ENCODE data around the gene MAP3K13. TPM values are rescaled to one million over a fixed set of nuclear protein-coding genes. Genes with fewer than 3 reads are reported as not detected.

The MAP3K13 gene
- total RNA-seq, 1 experiment from 2014 or later: 10.6 TPM

DNA sequence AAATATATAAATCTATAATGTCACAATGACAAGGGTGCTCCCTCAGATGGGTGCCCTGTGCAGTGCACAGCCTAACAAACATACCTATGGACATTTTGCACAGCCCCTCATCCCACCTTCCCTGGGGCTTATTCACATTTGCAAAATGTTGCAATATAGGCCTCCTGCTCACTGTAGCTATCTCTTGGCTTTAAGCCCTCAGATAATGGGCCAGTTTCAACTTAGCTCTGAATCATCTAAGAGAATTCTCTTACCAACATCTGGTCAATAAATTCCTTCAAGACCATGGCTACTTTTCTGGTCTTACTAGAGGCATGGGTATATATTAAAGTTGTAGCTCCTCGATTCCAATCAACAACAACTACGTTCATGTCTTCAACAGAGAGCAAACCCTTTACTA, 171.6 kb downstream of the MAP3K13 start:
- no peak overlapping the region for H3K27ac Mint-ChIP-seq

More for the DNA sequence above, 171.6 kb downstream of the MAP3K13 start:
- Histone ChIP-seq H3K4ac (ENCODE audit: low read depth, low read length) (no peak overlapping the region), H3K79me1 (ENCODE audit: insufficient read depth, low read depth, low read length, poor library complexity, severe bottlenecking) (no peaks in the 10 kb centered on the region), H2BK120ac (ENCODE audit: low read depth, low read length, poor library complexity, severe bottlenecking) (no peak overlapping the region), H3K56ac (ENCODE audit: insufficient read length, low read depth, low read length) (no peak overlapping the region), H4K20me1 (ENCODE audit: control insufficient read depth, insufficient read depth, insufficient read length) (no peaks in the 10 kb centered on the region), H2BK5ac (ENCODE audit: insufficient read length, low read length) (no peak overlapping the region), H4K8ac (replicated peaks; ENCODE audit: insufficient read length, low read depth, low read length) (no peak overlapping the region), H3K14ac (ENCODE audit: insufficient read depth, low read length) (no peak overlapping the region), H3K27me3 (ENCODE audit: insufficient read depth, low read length) (no peaks in the 10 kb centered on the region), H3K23ac (ENCODE audit: insufficient read length, low read depth, low read length) (no peak overlapping the region), H3K9me3 (ENCODE audit: control insufficient read depth, low read depth, low read length) (no peaks in the 10 kb centered on the region), H3K18ac (ENCODE audit: insufficient read length, low read depth, low read length) (no peak overlapping the region), H3K79me2 (ENCODE audit: insufficient read depth, low read length) (no peaks in the 10 kb centered on the region), H2BK20ac (ENCODE audit: low read depth, low read length, poor library complexity, severe bottlenecking) (no peak overlapping the region), H3T11ph (ENCODE audit: low read length) (no peak overlapping the region), H3K23me2 (ENCODE audit: insufficient read length, low read depth, low read length, poor library complexity, severe bottlenecking) (no peaks in the 10 kb centered on the region), H4K5ac (ENCODE audit: insufficient read length, low read depth, low read length) (no peak overlapping the region), H3K9ac (ENCODE audit: extremely low read depth, insufficient read length, low read length) (no peak overlapping the region), H2AFZ (ENCODE audit: low read length) (no peak overlapping the region), H3K4me2 (ENCODE audit: insufficient read depth, insufficient read length, low read length) (no peak overlapping the region), H4K91ac (ENCODE audit: insufficient read length, low read depth, low read length) (no peak overlapping the region), H2BK12ac (ENCODE audit: insufficient read length, low read depth, low read length) (no peak overlapping the region), H2AK5ac (ENCODE audit: insufficient read length, low read length) (no peak overlapping the region), H3K27ac (ENCODE audit: insufficient read length, low read depth, low read length) (no peak overlapping the region), H3K4me1 (ENCODE audit: insufficient read depth, low read length) (no peaks in the 10 kb centered on the region), H2BK15ac (ENCODE audit: low read depth, low read length) (no peak overlapping the region)
- Mint-ChIP-seq H3K27me3 (ENCODE audit: low read depth) (no peaks in the 10 kb centered on the region; the same call in none of the 2 replicates), H3K9me3 (no peaks in the 10 kb centered on the region), H3K4me3 (no peak overlapping the region), H3K36me3 (ENCODE audit: insufficient read depth in 1 of 3, low read depth in 3 of 3) (no peaks in the 10 kb centered on the region), H3K4me1 (peaks cover 3 to 13% of the 10 kb centered on the region in 2 experiments)
- TF ChIP-seq, protein P1, sequence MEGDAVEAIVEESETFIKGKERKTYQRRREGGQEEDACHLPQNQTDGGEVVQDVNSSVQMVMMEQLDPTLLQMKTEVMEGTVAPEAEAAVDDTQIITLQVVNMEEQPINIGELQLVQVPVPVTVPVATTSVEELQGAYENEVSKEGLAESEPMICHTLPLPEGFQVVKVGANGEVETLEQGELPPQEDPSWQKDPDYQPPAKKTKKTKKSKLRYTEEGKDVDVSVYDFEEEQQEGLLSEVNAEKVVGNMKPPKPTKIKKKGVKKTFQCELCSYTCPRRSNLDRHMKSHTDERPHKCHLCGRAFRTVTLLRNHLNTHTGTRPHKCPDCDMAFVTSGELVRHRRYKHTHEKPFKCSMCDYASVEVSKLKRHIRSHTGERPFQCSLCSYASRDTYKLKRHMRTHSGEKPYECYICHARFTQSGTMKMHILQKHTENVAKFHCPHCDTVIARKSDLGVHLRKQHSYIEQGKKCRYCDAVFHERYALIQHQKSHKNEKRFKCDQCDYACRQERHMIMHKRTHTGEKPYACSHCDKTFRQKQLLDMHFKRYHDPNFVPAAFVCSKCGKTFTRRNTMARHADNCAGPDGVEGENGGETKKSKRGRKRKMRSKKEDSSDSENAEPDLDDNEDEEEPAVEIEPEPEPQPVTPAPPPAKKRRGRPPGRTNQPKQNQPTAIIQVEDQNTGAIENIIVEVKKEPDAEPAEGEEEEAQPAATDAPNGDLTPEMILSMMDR (conservative IDR thresholded peaks at IDR 0.05): no peak
- DNase-seq: no peak
- no CpG with 5 or more reads among the region's 2 CpGs for WGBS (ENCODE audit: extremely low coverage, insufficient read length, low lambda C conversion rate)

Data from H9 (cell line).